ENCODE results near the gene SLC26A6.

GRCh38 chr3:48612309-48612708 lies 23.0 kb downstream of the SLC26A6 start:
- TF ChIP-seq CTCF (IDR thresholded peaks at IDR 0.05) (no peak), POLR2AphosphoS5 (IDR thresholded peaks at IDR 0.05) (no peak)
